Stimulated activated CD8-positive, alpha-beta memory T cell treated with anti-CD3 and anti-CD28 coated beads, Interleukin-4, amount 100 ng/mL, for 24 hours (primary cell): ENCODE measurements around the gene DCAF6.
"Not testable (repeated sequence)": the region's sequence is repeated elsewhere in the genome, so short reads cannot be mapped to it uniquely, and the experiment has no call there.

ENCODE experiments used
- DNase-seq: peaks from one replicate; pipeline ENCODE4 v3.0.0-alpha.2; 2020; ENCODE audit warnings: low read depth

The DCAF6 gene, protein sequence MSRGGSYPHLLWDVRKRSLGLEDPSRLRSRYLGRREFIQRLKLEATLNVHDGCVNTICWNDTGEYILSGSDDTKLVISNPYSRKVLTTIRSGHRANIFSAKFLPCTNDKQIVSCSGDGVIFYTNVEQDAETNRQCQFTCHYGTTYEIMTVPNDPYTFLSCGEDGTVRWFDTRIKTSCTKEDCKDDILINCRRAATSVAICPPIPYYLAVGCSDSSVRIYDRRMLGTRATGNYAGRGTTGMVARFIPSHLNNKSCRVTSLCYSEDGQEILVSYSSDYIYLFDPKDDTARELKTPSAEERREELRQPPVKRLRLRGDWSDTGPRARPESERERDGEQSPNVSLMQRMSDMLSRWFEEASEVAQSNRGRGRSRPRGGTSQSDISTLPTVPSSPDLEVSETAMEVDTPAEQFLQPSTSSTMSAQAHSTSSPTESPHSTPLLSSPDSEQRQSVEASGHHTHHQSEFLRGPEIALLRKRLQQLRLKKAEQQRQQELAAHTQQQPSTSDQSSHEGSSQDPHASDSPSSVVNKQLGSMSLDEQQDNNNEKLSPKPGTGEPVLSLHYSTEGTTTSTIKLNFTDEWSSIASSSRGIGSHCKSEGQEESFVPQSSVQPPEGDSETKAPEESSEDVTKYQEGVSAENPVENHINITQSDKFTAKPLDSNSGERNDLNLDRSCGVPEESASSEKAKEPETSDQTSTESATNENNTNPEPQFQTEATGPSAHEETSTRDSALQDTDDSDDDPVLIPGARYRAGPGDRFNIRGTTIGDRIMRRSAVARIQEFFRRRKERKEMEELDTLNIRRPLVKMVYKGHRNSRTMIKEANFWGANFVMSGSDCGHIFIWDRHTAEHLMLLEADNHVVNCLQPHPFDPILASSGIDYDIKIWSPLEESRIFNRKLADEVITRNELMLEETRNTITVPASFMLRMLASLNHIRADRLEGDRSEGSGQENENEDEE

GRCh38 chr1:167936068-167936929 lies at the start of gene DCAF6:
TSS of gene DCAF6 (plus strand) at chr1:167936683. CDS start at chr1:167936912, 229 bp downstream.
- DNase-seq = peak; percentile 91

DNA sequence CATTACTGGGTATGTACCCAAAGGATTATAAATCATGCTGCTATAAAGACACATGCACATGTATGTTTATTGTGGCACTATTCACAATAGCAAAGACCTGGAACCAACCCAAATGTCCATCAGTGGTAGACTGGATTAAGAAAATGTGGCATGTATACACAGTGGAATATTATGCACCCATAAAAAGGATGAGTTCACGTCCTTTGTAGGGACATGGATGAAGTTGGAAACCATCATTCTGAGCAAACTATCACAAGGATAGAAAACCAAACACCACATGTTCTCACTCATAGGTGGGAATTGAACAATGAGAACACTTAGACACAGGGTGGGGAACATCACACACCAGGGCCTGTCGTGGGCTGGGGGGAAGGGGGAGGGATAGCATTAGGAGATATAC lies 49.3 kb upstream of the DCAF6 start:
- not testable (repeated sequence) for DNase-seq

DNA sequence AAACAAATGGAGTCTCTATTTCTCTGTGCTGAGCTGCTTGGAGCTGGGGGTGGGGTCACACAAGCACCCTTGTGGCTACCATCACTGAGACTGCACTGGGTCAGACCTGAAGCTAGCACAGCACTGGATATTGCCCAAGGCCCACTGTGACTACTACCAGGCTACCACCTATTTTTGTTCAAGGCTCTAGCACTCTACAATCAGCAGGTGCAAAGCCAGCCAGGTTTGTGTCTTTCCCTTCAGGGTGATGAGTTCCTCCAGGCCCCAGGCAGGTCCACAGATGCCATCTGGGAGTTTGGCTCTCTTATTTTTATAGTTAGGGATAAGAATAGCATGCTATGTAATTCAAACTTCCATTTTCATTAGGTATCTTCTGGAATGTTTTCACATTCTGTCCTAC lies 46.1 kb upstream of the DCAF6 start:
- no peak for DNase-seq

DNA sequence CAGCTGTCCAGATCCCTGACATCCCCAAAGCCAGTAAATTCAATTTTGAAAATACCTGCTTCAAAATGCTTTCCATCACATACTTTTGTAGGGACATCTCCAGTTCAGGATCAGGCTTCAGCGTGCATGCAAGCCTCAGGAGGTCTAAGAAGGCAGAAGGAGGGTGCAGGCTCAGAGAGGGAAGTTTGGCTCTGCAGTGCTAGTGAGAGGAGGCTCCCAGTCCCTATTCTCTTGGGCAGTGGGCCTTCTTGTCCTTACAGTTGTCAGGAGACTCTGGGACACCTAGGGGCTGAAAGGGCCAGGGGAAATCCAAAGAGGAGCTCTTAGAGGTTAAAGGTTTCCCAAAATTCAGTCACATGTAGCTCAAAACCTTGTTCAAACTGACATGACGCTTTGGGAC lies 42.7 kb upstream of the DCAF6 start:
- DNase-seq = no peak

DNA sequence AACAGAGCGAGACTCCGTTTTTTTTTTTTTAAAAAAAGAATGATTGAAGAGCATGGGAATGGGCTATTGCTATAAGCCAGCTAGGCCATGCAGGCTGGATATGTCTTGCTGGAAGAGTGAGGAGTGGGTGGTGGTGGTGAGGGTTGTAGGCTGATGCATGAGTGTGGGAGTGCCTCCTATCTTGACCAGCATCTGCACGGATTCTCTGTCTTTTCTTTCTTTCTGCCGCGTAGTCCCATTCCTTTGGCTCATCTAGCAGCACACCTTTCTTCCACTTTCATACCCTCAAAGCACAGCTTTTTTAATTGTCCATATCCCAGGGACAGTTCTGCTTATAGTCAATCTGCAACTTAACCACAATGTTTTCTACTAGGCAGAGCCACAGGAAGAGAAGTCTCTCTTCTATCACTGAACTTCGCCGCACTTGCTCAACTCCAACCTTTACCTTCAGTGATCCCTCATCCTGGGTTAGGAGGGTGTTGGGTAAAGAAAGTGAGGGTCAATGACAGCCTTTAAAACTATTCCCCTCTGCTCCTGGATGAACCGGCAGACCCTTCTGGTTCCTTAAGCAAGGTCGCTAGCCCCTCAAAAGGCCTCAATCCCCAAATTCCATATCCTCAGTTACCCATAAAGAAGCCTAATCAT lies 37.8 kb upstream of the DCAF6 start:
- DNase-seq = no peak

DNA sequence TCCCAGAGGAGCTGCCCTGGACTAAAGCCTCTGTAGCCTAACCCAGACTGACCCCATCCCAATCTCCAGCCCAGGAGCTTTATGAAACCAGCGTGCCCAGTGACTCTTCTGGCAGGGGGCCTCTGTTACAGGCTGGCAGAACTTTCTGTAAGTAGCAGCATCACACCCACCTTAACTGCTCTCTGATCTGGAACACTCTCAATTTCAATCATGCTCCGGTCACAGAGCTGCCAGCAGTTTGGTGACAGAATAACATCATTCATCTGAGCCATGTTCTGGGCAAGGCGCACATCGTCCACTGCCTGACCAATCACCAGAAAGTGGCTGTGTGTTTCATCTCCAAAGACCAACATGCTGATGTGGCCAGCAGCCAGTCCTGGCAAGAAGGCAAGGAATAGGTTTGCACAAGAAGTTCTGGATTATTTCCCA lies 37.2 kb upstream of the DCAF6 start:
- DNase-seq = no peak

DNA sequence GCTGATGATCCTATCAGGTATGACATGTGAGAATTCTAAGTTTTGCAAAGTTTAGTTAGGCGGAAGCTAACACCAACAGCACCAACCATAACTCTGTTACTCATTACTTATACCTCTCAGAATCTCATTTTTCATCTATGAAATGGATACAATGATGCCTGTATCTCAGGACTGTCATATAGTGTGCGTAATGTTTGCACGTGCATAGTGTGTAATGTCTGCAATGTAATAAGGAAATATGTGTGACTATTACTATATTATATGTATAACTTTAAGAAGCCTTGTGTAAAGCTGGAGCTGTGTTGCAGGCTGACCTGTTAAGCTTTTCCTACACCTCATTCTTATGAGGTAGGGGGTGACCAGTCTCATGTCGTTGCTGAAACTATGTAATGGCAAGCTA lies 35.6 kb upstream of the DCAF6 start:
- DNase-seq = no peak

DNA sequence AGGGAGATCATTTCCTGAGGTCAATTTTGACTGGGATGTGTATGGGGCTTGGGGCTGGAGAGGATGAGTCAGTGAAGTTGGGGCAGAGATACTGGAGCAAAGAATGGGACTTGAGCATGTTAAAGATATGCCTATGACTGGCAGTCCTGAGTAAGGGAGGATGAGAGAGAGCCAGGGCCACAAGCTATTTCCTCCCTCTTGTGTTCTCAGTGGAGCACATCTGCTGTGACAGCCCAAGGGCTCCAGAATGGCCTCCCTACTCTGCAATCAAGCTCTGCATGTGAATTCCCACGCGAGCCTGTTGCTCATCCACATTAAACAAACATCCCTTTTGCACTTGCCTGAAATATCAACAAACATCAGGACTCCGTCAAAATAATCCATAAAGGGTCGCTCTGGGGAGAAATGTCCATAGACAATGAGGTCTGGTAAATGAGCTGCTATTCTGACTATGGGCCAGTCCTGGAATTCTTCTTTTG lies 31.8 kb upstream of the DCAF6 start:
- no peak for DNase-seq

DNA sequence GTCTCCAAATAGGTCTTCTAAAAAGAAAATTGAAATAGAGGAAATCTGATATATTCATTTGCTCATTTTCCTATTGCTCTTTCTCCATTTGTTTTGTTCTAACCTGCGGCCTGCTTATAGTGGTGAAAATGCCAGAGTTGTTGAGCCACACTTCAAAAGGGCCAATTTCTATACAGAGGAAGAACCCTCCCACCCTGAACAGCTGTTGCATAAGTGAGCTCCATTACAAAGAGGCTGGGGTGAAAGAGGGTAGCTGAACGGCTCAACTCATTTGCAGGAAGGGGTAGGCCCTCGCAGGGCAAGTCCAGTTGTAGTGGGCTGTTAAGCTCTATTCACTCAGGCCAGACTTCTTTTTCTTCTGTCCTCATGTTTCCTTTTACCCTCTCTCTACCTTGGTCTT lies 31.3 kb upstream of the DCAF6 start:
- DNase-seq = no peak

GRCh38 chr1:167905671-167906070 lies 30.8 kb upstream of the DCAF6 start:
- DNase-seq = no peak

DNA sequence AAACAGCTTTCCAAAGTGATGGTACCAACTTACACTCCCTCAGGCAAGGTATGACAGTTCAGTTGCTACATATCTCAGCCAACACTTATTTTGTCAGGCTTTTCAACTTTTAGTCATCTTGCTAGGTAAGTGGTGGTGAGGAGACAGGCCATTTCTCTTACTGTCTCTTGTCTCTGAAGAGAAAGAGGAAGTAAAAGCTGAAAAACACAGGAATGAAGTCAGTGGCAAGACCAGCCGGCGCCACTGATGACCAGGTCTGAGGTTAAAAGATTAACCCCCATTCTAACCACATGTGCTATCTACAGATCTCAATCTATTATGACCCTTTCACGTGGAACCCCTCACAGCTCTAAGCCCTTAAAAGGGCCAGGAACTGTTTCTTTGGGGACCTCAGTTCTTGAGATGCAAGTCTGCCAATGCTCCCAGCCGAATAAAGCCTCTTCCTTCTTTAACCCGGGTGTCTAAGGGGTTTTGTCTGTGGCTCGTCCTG lies 26.7 kb upstream of the DCAF6 start:
- no peak for DNase-seq

DNA sequence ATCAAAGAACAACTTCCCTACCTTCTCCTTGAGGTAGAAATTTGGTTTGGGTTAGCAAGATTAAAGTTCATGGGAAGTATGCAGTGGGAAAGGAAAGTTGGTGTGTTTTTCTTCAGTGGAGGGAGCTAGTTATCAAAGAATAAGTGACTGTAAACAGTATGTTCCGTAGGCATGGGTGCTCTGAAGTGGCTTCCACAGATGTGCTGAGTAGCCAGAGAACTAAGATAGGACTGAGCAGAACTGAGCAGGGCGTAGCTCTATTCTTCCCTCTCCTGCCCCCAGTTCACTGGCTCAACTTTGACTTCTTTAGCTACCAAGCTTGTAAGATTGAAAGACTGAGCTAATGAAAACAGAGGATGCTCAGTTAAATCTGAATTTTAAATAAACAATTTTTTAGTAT lies 26.0 kb upstream of the DCAF6 start:
- DNase-seq = no peak

DNA sequence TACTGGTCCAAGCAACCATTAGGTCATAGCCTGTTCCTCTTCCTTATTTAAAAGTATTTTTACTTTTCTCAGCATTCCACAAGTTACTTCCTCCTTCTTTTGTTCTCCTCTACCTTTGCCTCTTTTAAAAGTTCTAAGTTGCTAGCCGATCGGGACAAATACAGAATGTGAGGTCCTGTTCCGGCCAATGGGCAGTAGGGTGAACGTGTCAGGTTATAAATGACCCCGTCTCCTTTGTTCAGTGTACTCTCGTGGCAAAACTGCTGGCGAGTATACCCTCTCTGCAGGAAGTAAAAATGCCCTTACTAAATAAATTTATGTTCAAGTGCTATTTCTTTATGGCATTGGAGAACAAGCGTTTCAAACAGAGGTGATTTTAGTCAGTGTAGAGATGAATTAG lies 25.1 kb upstream of the DCAF6 start:
- DNase-seq = no peak

DNA sequence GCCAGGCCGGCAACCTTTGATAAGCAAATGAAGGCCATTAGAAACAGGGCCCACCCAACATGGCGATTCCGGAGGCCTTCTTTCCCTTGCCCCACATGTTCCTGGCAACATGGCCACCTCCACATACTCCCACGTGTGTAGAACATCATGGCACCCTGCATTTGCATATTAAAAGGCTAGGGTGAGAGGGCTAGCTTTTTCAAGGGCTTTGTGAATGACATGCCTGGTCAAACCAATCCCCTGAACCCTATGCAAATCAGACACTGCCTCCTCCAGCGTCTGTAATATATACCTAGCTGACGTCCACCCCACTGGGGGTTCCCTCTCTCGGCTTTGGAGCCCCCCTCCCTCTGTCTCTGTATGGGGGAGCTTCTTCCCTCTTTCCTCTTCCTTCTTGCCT lies 24.2 kb upstream of the DCAF6 start:
- no peak for DNase-seq

DNA sequence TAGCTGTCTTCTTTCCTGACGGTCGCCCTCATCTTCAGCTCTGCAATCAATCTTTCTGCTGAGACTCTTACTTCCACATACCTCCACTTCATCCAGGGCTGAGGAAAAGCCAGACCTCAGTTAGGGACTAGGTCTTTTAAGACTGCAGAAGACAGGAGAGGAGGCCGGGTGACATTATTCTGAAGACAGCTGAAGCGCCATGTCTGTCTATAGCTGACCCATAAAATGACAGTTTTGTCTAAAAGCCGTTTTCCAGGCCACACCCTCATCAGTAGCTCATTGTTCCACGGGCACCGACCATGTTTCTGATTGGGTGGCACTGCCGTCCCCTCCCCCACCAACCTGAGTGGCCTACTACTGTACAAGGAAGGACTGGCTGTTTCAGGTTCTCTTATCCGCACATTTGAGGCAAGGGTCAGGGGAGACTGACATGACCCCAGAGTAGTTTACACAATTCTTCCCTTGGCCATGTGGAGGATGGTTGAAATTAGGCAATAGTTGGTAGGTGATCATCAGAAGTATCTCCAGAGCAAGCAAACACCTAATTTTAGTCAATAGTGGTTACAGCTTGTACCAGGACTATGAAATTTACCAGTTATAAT lies 22.5 kb upstream of the DCAF6 start, which contains the start of gene ADCY10:
Gene ADCY10 (minus strand): TSS at position 240 of the 602 bp plus-strand sequence. CDS start 8,994 bp downstream, outside the sequence.
- no peak for DNase-seq

GRCh38 chr1:167915569-167915968 lies 20.9 kb upstream of the DCAF6 start:
- no peak for DNase-seq

DNA sequence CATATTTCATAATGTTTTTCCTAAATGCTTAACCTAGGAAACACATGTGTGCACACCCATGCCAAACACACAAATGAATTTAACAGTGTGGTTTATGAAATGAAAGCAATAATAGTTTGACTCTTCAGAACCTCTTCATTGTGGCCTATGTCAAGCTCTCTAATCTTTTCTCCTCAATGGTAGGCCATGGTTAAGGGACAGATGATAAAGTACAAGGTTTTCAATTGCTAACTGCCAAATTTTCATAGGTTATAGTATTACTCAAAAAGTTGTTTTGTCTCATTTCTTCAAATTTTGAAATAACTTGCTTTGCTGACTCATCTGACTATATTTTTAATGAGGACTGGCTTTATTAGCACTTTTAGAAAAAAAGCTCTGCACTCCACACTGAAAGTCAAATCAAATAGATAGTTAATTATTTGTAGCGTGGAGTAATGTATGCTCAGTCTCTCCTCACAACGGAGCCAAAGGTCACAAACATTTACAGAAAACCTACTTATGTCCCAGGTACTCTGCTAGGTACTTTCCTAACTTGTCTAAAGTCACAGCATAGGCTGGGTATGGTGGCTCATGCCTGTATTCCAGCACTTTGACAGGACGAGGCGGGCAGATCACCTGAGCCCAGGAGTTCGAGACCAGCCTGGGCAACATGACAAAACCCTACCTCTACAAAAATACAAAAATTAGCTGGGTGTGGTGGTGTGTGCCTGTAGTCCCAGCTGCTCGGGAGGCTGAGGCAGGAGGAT lies 19.5 kb upstream of the DCAF6 start:
- DNase-seq = no peak

- DNase-seq = no peak
These were observed 14.5 kb upstream of the DCAF6 start for GRCh38 chr1:167922023-167922422.

DNA sequence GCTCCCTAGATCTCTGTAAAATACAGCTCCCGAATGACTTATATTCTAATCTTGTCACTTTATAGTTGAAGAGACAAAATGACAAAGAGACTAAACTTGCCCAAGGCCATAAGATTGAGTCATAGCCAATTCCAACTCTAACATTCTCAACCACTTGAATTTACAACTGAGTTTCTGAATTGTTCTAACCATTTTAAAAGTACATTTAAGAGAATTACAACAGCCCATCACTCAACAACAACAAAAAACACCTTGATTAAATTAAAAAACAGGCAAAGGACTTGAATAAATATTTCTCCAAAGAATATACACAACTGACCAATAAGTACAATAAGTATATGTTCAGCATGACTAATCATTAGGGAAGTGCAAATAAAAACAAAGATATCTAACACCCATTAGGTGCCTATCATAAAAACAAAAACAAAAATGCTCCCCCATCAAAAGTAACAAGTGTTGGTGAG lies 13.8 kb upstream of the DCAF6 start:
- DNase-seq = no peak
